SK-N-SH treated with all-trans-retinoic acid at 6 μM for 48 hours (cell line): Measurements from ENCODE around the gene CDC42BPB.

Source experiments
- ATAC-seq: fragments of 200-7000 bp; cut with Tn5 transposase; 3 replicates; pipeline ENCODE4 v1.9.1; 2020; ENCODE audit warnings: mild to moderate bottlenecking, moderate library complexity
- ARNTL ChIP-seq: fragments of 450-650 bp; formaldehyde crosslinking; IDR thresholded peaks from 2 replicates; pipeline ENCODE4 v1.5.0; 2020; ENCODE audit warnings: low read depth, mild to moderate bottlenecking, moderate library complexity, borderline replicate concordance
- BACH2 ChIP-seq: fragments of 250-450 bp; sonication (Bioruptor Pico); IDR thresholded peaks from 2 replicates; pipeline ENCODE4 v1.9.0; 2021; ENCODE audit warnings: mild to moderate bottlenecking, borderline replicate concordance
- CREB5 ChIP-seq: fragments of 250-450 bp; sonication (Bioruptor Pico); IDR thresholded peaks from 2 replicates; pipeline ENCODE4 v1.5.1; 2020; ENCODE audit warnings: low read depth, mild to moderate bottlenecking, moderate library complexity
- CSDC2 ChIP-seq: fragments of 250-450 bp; sonication (Bioruptor Pico); IDR thresholded peaks from 2 replicates; pipeline ENCODE4 v1.5.0; 2020; ENCODE audit warnings: mild to moderate bottlenecking, moderate library complexity
- ESRRG ChIP-seq: fragments of 250-450 bp; sonication (Bioruptor Pico); IDR thresholded peaks from 2 replicates; pipeline ENCODE4 v1.6.1; 2021; ENCODE audit warnings: mild to moderate bottlenecking
- GLIS3 ChIP-seq: fragments of 250-450 bp; sonication (Bioruptor Pico); IDR thresholded peaks from 2 replicates; pipeline ENCODE4 v1.5.0; 2020; ENCODE audit warnings: mild to moderate bottlenecking, moderate library complexity
- ISL1 ChIP-seq: fragments of 250-450 bp; sonication (Bioruptor Pico); IDR thresholded peaks from 2 replicates; pipeline ENCODE4 v2.1.2; 2022; ENCODE audit warnings: mild to moderate bottlenecking, moderate library complexity
- OSR1 ChIP-seq: fragments of 250-450 bp; sonication (Bioruptor Pico); IDR thresholded peaks from 2 replicates; pipeline ENCODE4 v1.8.0; 2022; ENCODE audit warnings: moderate library complexity, mild to moderate bottlenecking, inconsistent platforms
- PPARA ChIP-seq: fragments of 250-450 bp; sonication (Bioruptor Pico); IDR thresholded peaks from 2 replicates; pipeline ENCODE4 v1.5.0; 2020; ENCODE audit warnings: mild to moderate bottlenecking, borderline replicate concordance
- RARB ChIP-seq: fragments of 250-450 bp; sonication (Bioruptor Pico); IDR thresholded peaks from 2 replicates; pipeline ENCODE4 v1.8.0; 2021; ENCODE audit warnings: mild to moderate bottlenecking, moderate library complexity
- SNAI2 ChIP-seq: fragments of 250-450 bp; sonication (Bioruptor Pico); IDR thresholded peaks from 2 replicates; pipeline ENCODE4 v1.5.0; 2020; ENCODE audit warnings: mild to moderate bottlenecking, moderate library complexity
- TCF4 ChIP-seq: fragments of 250-450 bp; sonication (Bioruptor Pico); IDR thresholded peaks from 2 replicates; pipeline ENCODE4 v1.8.0; 2021; ENCODE audit warnings: mild to moderate bottlenecking, moderate library complexity, borderline replicate concordance
- TOX ChIP-seq: fragments of 250-450 bp; sonication (Bioruptor Pico); IDR thresholded peaks from 2 replicates; pipeline ENCODE4 v1.8.0; 2021; ENCODE audit warnings: mild to moderate bottlenecking, moderate library complexity, borderline replicate concordance
- ZC3H10 ChIP-seq: fragments of 250-450 bp; sonication (Bioruptor Pico); IDR thresholded peaks from 2 replicates; pipeline ENCODE4 v1.5.1; 2021; ENCODE audit warnings: mild to moderate bottlenecking, moderate library complexity
- ZFP3 ChIP-seq: fragments of 250-450 bp; sonication (Bioruptor Pico); IDR thresholded peaks from 2 replicates; pipeline ENCODE4 v1.5.0; 2020; ENCODE audit warnings: mild to moderate bottlenecking, moderate library complexity
- ZFP30 ChIP-seq: fragments of 450-650 bp; formaldehyde crosslinking; IDR thresholded peaks from 2 replicates; pipeline ENCODE4 v1.5.0; 2022; ENCODE audit warnings: mild to moderate bottlenecking, moderate library complexity
- ZNF565 ChIP-seq: fragments of 450-650 bp; formaldehyde crosslinking; conservative IDR thresholded peaks from 2 replicates; pipeline ENCODE4 v1.5.0; 2020; ENCODE audit warnings: low read depth, mild to moderate bottlenecking, moderate library complexity
- ZNF70 ChIP-seq: fragments of 450-650 bp; formaldehyde crosslinking; IDR thresholded peaks from 2 replicates; pipeline ENCODE4 v1.5.0; 2020; ENCODE audit warnings: mild to moderate bottlenecking, moderate library complexity
- ZNF8 ChIP-seq: fragments of 450-650 bp; formaldehyde crosslinking; IDR thresholded peaks from 2 replicates; pipeline ENCODE4 v1.5.0; 2020; ENCODE audit warnings: mild to moderate bottlenecking, moderate library complexity
- TF ChIP-seq, protein P1 (sequence below): fragments of 250-450 bp; sonication (Bioruptor Pico); IDR thresholded peaks from 2 replicates; pipeline ENCODE4 v1.8.0; 2021; ENCODE audit warnings: low read depth, mild to moderate bottlenecking, moderate library complexity, borderline replicate concordance
- TF ChIP-seq, protein P2 (sequence below): fragments of 250-450 bp; sonication (Bioruptor Pico); IDR thresholded peaks from 2 replicates; pipeline ENCODE4 v1.8.0; 2020; ENCODE audit warnings: mild to moderate bottlenecking, moderate library complexity, borderline replicate concordance
- TF ChIP-seq, protein P3 (sequence below): fragments of 250-450 bp; sonication (Bioruptor Pico); IDR thresholded peaks from 2 replicates; pipeline ENCODE4 v1.5.0; 2020; ENCODE audit warnings: mild to moderate bottlenecking, moderate library complexity

CDC42BPB gene

DNA sequence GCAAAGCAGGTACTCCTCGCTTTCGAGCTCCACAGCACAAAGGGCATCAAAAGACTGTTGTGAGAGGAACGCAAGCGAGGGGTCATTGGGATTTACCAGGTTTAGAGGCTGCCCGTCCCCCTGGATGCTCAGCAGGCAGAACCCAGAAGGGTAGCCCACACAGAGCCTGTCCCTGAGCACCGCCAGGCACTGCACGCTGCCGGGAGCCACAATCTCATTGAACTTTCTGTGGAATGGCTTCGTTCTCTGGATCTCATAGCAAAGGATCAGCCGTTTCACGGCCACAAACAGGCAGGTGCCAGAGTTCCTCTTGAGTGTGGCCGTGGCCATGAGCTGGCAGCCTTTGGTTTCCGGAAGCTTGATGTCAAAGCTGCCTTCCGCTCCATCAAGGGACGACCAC, 113.4 kb downstream of the CDC42BPB start (continued):
- TF ChIP-seq ZFP3 (CRISPR knock-in tag), result no peak
- no peak for TF ChIP-seq ARNTL (CRISPR knock-in tag)
- TF ChIP-seq PPARA (CRISPR knock-in tag), result no peak
- TF ChIP-seq, protein P1, sequence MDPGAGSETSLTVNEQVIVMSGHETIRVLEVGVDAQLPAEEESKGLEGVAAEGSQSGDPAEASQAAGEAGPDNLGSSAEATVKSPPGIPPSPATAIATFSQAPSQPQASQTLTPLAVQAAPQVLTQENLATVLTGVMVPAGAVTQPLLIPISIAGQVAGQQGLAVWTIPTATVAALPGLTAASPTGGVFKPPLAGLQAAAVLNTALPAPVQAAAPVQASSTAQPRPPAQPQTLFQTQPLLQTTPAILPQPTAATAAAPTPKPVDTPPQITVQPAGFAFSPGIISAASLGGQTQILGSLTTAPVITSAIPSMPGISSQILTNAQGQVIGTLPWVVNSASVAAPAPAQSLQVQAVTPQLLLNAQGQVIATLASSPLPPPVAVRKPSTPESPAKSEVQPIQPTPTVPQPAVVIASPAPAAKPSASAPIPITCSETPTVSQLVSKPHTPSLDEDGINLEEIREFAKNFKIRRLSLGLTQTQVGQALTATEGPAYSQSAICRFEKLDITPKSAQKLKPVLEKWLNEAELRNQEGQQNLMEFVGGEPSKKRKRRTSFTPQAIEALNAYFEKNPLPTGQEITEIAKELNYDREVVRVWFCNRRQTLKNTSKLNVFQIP (CRISPR knock-in tag), result no peak

GRCh38 chr14:102943454-102943853, 113.9 kb downstream of the CDC42BPB start:
- TF ChIP-seq ZNF70 (no peak), BACH2 (CRISPR knock-in tag) (no peak), TOX (CRISPR knock-in tag) (no peak), ZNF8 (CRISPR knock-in tag) (no peak), ARNTL (CRISPR knock-in tag) (no peak), ESRRG (no peak), PPARA (CRISPR knock-in tag) (no peak), RARB (CRISPR knock-in tag) (no peak), GLIS3 (no peak), ZFP30 (CRISPR knock-in tag) (no peak), ZNF565 (CRISPR knock-in tag) (no peak), CSDC2 (CRISPR knock-in tag) (no peak), CREB5 (no peak)
- TF ChIP-seq, protein P2, sequence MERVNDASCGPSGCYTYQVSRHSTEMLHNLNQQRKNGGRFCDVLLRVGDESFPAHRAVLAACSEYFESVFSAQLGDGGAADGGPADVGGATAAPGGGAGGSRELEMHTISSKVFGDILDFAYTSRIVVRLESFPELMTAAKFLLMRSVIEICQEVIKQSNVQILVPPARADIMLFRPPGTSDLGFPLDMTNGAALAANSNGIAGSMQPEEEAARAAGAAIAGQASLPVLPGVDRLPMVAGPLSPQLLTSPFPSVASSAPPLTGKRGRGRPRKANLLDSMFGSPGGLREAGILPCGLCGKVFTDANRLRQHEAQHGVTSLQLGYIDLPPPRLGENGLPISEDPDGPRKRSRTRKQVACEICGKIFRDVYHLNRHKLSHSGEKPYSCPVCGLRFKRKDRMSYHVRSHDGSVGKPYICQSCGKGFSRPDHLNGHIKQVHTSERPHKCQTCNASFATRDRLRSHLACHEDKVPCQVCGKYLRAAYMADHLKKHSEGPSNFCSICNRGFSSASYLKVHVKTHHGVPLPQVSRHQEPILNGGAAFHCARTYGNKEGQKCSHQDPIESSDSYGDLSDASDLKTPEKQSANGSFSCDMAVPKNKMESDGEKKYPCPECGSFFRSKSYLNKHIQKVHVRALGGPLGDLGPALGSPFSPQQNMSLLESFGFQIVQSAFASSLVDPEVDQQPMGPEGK (CRISPR knock-in tag), result no peak
- TF ChIP-seq, protein P1 (CRISPR knock-in tag), result no peak
- TF ChIP-seq, protein P3, sequence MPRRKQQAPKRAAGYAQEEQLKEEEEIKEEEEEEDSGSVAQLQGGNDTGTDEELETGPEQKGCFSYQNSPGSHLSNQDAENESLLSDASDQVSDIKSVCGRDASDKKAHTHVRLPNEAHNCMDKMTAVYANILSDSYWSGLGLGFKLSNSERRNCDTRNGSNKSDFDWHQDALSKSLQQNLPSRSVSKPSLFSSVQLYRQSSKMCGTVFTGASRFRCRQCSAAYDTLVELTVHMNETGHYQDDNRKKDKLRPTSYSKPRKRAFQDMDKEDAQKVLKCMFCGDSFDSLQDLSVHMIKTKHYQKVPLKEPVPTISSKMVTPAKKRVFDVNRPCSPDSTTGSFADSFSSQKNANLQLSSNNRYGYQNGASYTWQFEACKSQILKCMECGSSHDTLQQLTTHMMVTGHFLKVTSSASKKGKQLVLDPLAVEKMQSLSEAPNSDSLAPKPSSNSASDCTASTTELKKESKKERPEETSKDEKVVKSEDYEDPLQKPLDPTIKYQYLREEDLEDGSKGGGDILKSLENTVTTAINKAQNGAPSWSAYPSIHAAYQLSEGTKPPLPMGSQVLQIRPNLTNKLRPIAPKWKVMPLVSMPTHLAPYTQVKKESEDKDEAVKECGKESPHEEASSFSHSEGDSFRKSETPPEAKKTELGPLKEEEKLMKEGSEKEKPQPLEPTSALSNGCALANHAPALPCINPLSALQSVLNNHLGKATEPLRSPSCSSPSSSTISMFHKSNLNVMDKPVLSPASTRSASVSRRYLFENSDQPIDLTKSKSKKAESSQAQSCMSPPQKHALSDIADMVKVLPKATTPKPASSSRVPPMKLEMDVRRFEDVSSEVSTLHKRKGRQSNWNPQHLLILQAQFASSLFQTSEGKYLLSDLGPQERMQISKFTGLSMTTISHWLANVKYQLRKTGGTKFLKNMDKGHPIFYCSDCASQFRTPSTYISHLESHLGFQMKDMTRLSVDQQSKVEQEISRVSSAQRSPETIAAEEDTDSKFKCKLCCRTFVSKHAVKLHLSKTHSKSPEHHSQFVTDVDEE, result no peak
- TF ChIP-seq, all 23 proteins: peak for 0
- ATAC-seq, result no peak

DNA sequence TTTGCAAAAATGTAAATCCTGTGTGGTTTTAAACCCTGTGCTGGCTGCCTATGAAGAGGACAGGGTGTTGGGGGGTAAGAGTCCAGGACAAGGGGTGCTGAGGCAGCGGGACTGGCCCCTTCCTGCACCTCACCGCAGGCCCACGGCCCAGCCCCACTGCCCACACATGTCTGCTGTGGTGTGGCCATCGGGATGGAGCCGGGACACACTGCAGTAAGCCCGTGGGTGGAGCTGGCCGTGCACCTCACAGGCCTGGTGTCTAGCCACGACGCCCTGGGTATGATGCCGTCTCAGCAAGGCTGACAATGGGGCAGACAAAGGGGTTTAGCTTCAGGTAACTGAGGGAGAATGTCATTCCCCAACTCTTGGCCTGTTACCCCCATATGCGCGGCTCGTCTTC, 115.3 kb downstream of the CDC42BPB start:
- no peak for TF ChIP-seq BACH2 (CRISPR knock-in tag)
- TF ChIP-seq, all 23 proteins: peak for 0
- no peak for ATAC-seq

- no peak for ATAC-seq
- TF ChIP-seq SNAI2 (CRISPR knock-in tag), result no peak
- TF ChIP-seq TCF4 (CRISPR knock-in tag), result no peak
- TF ChIP-seq BACH2 (CRISPR knock-in tag), result no peak
- TF ChIP-seq GLIS3, result no peak
- no peak for TF ChIP-seq ZFP30 (CRISPR knock-in tag)
- TF ChIP-seq CREB5, result no peak
- TF ChIP-seq CSDC2 (CRISPR knock-in tag), result no peak
- TF ChIP-seq ZNF565 (CRISPR knock-in tag), result no peak
- TF ChIP-seq ZFP3 (CRISPR knock-in tag), result no peak
- TF ChIP-seq ZC3H10, result no peak
- TF ChIP-seq TOX (CRISPR knock-in tag), result no peak
- no peak for TF ChIP-seq OSR1
- no peak for TF ChIP-seq ZNF8 (CRISPR knock-in tag)
- TF ChIP-seq ISL1, result no peak
- no peak for TF ChIP-seq ZNF70
- TF ChIP-seq, protein P3, result no peak
- TF ChIP-seq, all 23 proteins: peak for 0
These were observed 115.8 kb downstream of the CDC42BPB start for GRCh38 chr14:102941419-102942011.
